Measurements from ENCODE around the gene GDF10. TPM values are rescaled to one million over a fixed set of nuclear protein-coding genes. Genes with fewer than 3 reads are reported as not detected.

GDF10 gene
- total and polyA plus RNA-seq, 9 of the 15 experiments (the other 6 are each of a cell fraction or from before 2014, with no cell fraction given), result 0.03 to 0.20 (median 0.11) TPM; not detected in 6

DNA sequence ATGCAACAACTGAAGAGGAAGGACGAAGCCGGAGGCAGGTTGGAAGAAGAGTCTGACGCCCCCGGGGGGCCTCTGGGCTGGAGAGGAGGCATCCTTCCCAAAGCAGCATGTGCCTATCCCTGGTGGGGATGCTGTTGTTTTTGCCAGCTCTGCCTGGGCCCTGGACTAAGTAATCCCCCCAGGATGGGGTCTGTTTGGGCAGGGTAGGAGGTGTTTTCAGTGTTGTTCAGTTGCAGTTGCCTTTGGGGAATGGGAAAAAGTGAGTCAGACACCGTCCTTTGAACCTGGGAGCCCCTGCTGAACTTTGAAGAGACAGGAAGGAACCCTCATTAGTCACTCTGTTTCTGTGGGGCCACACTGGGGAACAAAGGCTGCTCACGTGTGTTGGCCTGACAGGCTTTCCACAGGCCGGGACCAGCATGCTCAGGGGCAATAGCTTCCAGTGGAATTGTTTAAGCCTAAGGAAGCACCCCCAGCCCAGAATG is 35.2 kb upstream of the GDF10 start:
- Histone ChIP-seq H3K4me1 (replicated peaks in 1 of 2; ENCODE audit: control insufficient read depth in 2 of 2, insufficient read depth in 2 of 2, low read length in 2 of 2) (no peaks in the 10 kb centered on the region; a peak in 1 of 5 replicates), H3K79me2 (ENCODE audit: control insufficient read depth, insufficient read depth, low read length) (no peaks in the 10 kb centered on the region), H4K20me1 (replicated peaks; ENCODE audit: control insufficient read depth, insufficient read depth, low read length) (peaks cover 7% of the 10 kb centered on the region; the same call in 1 of the 2 replicates), H3K9ac (ENCODE audit: insufficient read depth in 1 of 2, low read depth in 2 of 2, low read length in 2 of 2) (no peak overlapping the region), H2AFZ (ENCODE audit: low read depth, low read length) (no peak overlapping the region), H3K9me1 (ENCODE audit: control insufficient read depth, insufficient read depth, low read length) (no peaks in the 10 kb centered on the region), H3K27ac (ENCODE audit: extremely low read depth, low read depth, low read length) (no peak overlapping the region), H3K9me3 (replicated peaks; ENCODE audit: control insufficient read depth, insufficient read depth, low read depth, low read length) (no peaks in the 10 kb centered on the region), H3K27me3 (ENCODE audit: control insufficient read depth in 2 of 2, insufficient read depth in 2 of 2, low read length in 2 of 2) (peaks cover 6 to 21% of the 10 kb centered on the region in 2 experiments; a peak in 4 of 5 replicates), H3K36me3 (ENCODE audit: control insufficient read depth, insufficient read depth, low read length) (no peaks in the 10 kb centered on the region), H3K4me3 (no peak overlapping the region), H3K4me2 (ENCODE audit: insufficient read depth, low read length) (no peak overlapping the region)
- DNase-seq (ENCODE audit: extremely low read depth in 1 of 4, low spot score in 3 of 4) (no peak), FAIRE-seq (no peak), ATAC-seq (no peak)
- in situ Hi-C loops (cut with MboI), result no loop called here
- CTCF ChIA-PET (ENCODE audit: low intra/inter-chr PET ratio), result no interaction called here
- POLR2A ChIA-PET, result interaction anchor here (0.9 kb wide), 1 partner anchor 22 kb away, joined by 3 read pairs; no protein-coding TSS in a partner anchor
- intact Hi-C loops (cut with micrococcal nuclease), result loop anchor here (5.0 kb wide), 2 partner anchors 47 to 77 kb away; no protein-coding TSS in a partner anchor
- WGBS (ENCODE audit: insufficient coverage, low coverage, missing lambda C conversion rate), result 0% methylated on average over 7 of the region's 7 CpGs
- BruUV-seq (replicated peaks), result no TSS peak
- TF ChIP-seq COPS2 (conservative IDR thresholded peaks at IDR 0.05), result no peak
- TF ChIP-seq FOSL1 (tag; conservative IDR thresholded peaks at IDR 0.05), result peak; percentile 33; the same call in 1 of the 2 replicates
- TF ChIP-seq CBX5 (IDR thresholded peaks at IDR 0.05; ENCODE audit: borderline replicate concordance, low read depth), result no peak

DNA sequence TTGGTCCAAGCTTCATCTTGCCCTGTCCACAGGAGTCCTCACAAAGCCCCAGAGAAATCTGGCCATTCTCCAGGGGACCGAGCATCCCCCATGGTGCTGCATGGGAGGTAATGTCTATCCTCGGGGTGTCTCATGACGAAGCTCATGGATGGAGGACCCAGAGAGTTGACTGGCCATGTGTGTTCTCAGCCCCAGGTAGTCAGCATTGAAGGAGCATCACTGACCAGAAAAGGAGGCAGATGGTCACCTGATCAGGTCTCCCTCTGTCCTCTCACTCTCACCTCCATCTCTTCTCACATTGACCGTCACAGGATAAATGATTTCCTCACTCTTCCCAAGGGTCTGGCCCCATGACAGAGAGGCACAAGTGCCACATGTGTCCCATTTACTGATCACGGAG is 33.4 kb upstream of the GDF10 start:
- Histone ChIP-seq H3K79me2 (ENCODE audit: control insufficient read depth, insufficient read depth, low read length) (no peaks in the 10 kb centered on the region), H3K4me2 (ENCODE audit: insufficient read depth, low read length) (no peak overlapping the region), H3K4me1 (replicated peaks in 1 of 2; ENCODE audit: control insufficient read depth in 2 of 2, insufficient read depth in 2 of 2, low read length in 2 of 2) (no peaks in the 10 kb centered on the region), H3K9me3 (replicated peaks; ENCODE audit: control insufficient read depth, insufficient read depth, low read depth, low read length) (no peaks in the 10 kb centered on the region), H3K27ac (ENCODE audit: extremely low read depth, low read depth, low read length) (no peak overlapping the region), H4K20me1 (replicated peaks; ENCODE audit: control insufficient read depth, insufficient read depth, low read length) (no peaks in the 10 kb centered on the region), H3K9me1 (ENCODE audit: control insufficient read depth, insufficient read depth, low read length) (no peaks in the 10 kb centered on the region), H3K27me3 (ENCODE audit: control insufficient read depth in 2 of 2, insufficient read depth in 2 of 2, low read length in 2 of 2) (peaks cover 4 to 16% of the 10 kb centered on the region in 2 experiments; a peak in 2 of 5 replicates), H2AFZ (ENCODE audit: low read depth, low read length) (no peak overlapping the region), H3K36me3 (ENCODE audit: control insufficient read depth, insufficient read depth, low read length) (no peaks in the 10 kb centered on the region), H3K4me3 (no peak overlapping the region), H3K9ac (ENCODE audit: insufficient read depth in 1 of 2, low read depth in 2 of 2, low read length in 2 of 2) (no peak overlapping the region)
- no peak for ATAC-seq
- BruUV-seq (replicated peaks), result no TSS peak
- intact Hi-C loops (cut with micrococcal nuclease), result no loop called here
- ChIA-PET CTCF (ENCODE audit: low intra/inter-chr PET ratio) (no interaction called here), POLR2A (no interaction called here)
- no peak for DNase-seq (ENCODE audit: extremely low read depth in 1 of 4, low spot score in 3 of 4)
- FAIRE-seq, result no peak
- 3% methylated on average over 5 of the region's 5 CpGs for WGBS (ENCODE audit: insufficient coverage, low coverage, missing lambda C conversion rate)
- no peak for TF ChIP-seq NCOA4 (IDR thresholded peaks at IDR 0.05; ENCODE audit: partially characterized antibody)
- in situ Hi-C loops (cut with MboI), result no loop called here

Data from K562 (cell line).